HepG2 (cell line): Measurements from ENCODE around the gene GSTM2. TPM values are rescaled to one million over a fixed set of nuclear protein-coding genes. Genes with fewer than 3 reads are reported as not detected.

Source experiments
- EEA1 ChIP-seq: sonication (generic); formaldehyde crosslinking; IDR thresholded peaks from 2 replicates; pipeline ENCODE4 v1.5.1; 2020; ENCODE audit warnings: mild to moderate bottlenecking, missing genetic modification reagents, borderline replicate concordance
- HIVEP1 ChIP-seq: sonication (generic); formaldehyde crosslinking; IDR thresholded peaks from 2 replicates; pipeline ENCODE4 v1.4.0; 2020; ENCODE audit warnings: mild to moderate bottlenecking, missing genetic modification reagents
- NCOA5 ChIP-seq: sonication (generic); formaldehyde crosslinking; IDR thresholded peaks from 2 replicates; pipeline ENCODE4 v1.4.0; 2020; ENCODE audit warnings: missing genetic modification reagents
- ZNF205 ChIP-seq: IDR thresholded peaks from 2 replicates; pipeline ENCODE4 v1.6.1; 2018; ENCODE audit warnings: missing biosample characterization, missing genetic modification reagents
- ZNF230 ChIP-seq: sonication (generic); formaldehyde crosslinking; IDR thresholded peaks from 2 replicates; pipeline ENCODE4 v1.4.0; 2020; ENCODE audit warnings: mild to moderate bottlenecking, missing genetic modification reagents
- ZNF510 ChIP-seq: sonication (generic); formaldehyde crosslinking; IDR thresholded peaks from 2 replicates; pipeline ENCODE4 v1.4.0; 2020; ENCODE audit warnings: low read depth, mild to moderate bottlenecking, missing genetic modification reagents
- ZNF780A ChIP-seq: sonication (generic); formaldehyde crosslinking; IDR thresholded peaks from 2 replicates; pipeline ENCODE4 v1.8.0; 2022; ENCODE audit warnings: mild to moderate bottlenecking, missing genetic modification reagents, moderate library complexity
- ZNF792 ChIP-seq: IDR thresholded peaks from 2 replicates; pipeline ENCODE4 v1.6.1; 2016
- polyA plus RNA-seq, 8 experiments: library from polyadenylated mRNA; depleted of rRNA in 3 of 8; stranded (reverse) in 7 of 8; unstranded in 1 of 8; fragments of >200 nt; fragmentation: Illumina TruSeq in 4 of 8; extraction: Trizol in 4 of 8; gene quantifications; 2 replicates each; pipeline versions ENCODE4 v1.2.1 to v1.2.3, GENCODE V29; 2011 to 2016; ENCODE audit warnings: low read depth in 4 of 8, missing spikeins in 1 of 8, mixed read lengths in 1 of 8; ENCODE audit not compliant: insufficient read depth in 1 of 8
- total RNA-seq, 5 experiments: library from RNA; depleted of rRNA; stranded (reverse); fragments of >200 nt; fragmentation: Illumina TruSeq; extraction: Trizol; gene quantifications; 2 replicates each; pipeline ENCODE4 v1.2.3, GENCODE V29; 2016; ENCODE audit warnings: low read depth in 1 of 5
- TF ChIP-seq, protein P1 (sequence below): sonication (generic); formaldehyde crosslinking; IDR thresholded peaks from 2 replicates; pipeline ENCODE4 v1.4.0; 2020; ENCODE audit warnings: missing genetic modification reagents, mild to moderate bottlenecking, borderline replicate concordance
- TF ChIP-seq, protein P2 (sequence below), 2 experiments: sonication (generic) in 1 of 2; formaldehyde crosslinking in 1 of 2; IDR thresholded peaks; 2 replicates each; pipeline versions ENCODE4 v1.6.1 to v1.9.0; 2014 to 2022; ENCODE audit warnings: antibody characterized with exemption in 1 of 2, borderline replicate concordance in 1 of 2, inconsistent platforms in 1 of 2, low read depth in 1 of 2, missing genetic modification reagents in 1 of 2
- TF ChIP-seq, protein P3 (sequence below): sonication (generic); formaldehyde crosslinking; IDR thresholded peaks from 2 replicates; pipeline ENCODE4 v1.4.0; 2020; ENCODE audit warnings: missing genetic modification reagents
- TF ChIP-seq, protein P4 (sequence below): IDR thresholded peaks from 2 replicates; pipeline ENCODE4 v1.6.1; 2016; ENCODE audit warnings: mild to moderate bottlenecking, missing biosample characterization, missing genetic modification reagents
- TF ChIP-seq, protein P5 (sequence below): IDR thresholded peaks from 2 replicates; pipeline ENCODE4 v1.6.1; 2016; ENCODE audit warnings: mild to moderate bottlenecking

GSTM2 gene
- total and polyA plus RNA-seq, 2 of the 13 experiments (the other 11 are each of a cell fraction or from before 2014, with no cell fraction given): 7.0 to 15.0 TPM

DNA sequence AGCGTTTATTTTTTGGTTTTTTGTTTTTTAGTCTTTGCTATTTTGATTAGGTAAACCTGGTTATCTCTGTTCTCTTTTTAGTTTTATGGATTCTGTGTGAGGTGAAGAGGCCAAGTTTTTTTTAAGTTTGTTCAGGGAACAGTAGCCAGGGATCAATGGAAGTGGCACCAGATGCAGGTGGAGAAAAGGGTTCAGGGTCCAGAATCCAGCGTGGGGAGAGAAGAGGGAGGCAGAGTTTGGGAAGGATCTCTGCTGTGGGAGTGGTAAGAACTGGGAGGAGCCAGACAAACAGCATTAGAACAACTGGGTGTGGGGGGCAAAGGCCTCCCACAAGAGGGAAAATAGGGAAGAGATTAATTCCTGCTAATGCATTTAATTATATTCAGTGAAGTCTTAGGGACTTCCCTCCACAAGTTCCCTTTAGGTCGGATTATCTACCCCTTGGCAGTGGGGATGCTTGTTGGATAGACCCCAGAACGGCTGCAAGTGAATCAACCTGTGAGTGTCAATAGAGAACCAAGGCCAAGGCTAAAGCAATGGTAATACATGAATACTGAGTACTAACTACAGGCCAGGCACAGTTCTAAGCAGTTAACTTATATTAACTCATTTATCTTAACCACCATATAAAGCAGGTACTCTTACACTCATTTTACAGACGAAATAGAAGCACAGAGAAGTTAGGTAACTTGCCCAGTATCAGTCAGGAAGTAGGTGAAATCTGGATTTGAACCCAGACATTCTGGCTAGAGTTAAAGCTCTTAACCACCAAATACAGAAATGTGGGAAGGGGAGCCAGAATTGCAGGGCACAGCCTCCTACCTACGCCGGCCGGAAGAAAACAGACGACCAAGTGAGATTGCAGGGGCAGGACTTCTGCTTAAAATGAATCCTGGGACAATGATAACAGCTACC, 48.9 kb upstream of the GSTM2 start (continued):
- TF ChIP-seq ZNF205 (CRISPR knock-in tag) (no peak), HIVEP1 (CRISPR knock-in tag) (no peak), NCOA5 (no peak), ZNF230 (CRISPR knock-in tag) (no peak; the same call in 1 of the 2 replicates), EEA1 (CRISPR knock-in tag) (no peak), ZNF792 (CRISPR knock-in tag) (no peak), ZNF510 (peak; percentile 61; the same call in 1 of the 2 replicates), ZNF780A (CRISPR knock-in tag) (no peak)
- TF ChIP-seq, protein P1, sequence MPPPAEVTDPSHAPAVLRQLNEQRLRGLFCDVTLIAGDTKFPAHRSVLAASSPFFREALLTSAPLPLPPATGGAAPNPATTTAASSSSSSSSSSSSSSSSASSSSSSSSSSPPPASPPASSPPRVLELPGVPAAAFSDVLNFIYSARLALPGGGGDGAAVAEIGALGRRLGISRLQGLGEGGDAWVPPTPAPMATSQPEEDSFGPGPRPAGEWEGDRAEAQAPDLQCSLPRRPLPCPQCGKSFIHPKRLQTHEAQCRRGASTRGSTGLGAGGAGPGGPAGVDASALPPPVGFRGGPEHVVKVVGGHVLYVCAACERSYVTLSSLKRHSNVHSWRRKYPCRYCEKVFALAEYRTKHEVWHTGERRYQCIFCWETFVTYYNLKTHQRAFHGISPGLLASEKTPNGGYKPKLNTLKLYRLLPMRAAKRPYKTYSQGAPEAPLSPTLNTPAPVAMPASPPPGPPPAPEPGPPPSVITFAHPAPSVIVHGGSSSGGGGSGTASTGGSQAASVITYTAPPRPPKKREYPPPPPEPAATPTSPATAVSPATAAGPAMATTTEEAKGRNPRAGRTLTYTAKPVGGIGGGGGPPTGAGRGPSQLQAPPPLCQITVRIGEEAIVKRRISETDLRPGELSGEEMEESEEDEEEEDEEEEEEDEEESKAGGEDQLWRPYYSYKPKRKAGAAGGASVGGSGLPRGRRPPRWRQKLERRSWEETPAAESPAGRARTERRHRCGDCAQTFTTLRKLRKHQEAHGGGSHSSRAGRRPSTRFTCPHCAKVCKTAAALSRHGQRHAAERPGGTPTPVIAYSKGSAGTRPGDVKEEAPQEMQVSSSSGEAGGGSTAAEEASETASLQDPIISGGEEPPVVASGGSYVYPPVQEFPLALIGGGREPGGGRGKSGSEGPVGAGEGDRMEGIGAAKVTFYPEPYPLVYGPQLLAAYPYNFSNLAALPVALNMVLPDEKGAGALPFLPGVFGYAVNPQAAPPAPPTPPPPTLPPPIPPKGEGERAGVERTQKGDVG (CRISPR knock-in tag): no peak
- TF ChIP-seq, protein P2, sequence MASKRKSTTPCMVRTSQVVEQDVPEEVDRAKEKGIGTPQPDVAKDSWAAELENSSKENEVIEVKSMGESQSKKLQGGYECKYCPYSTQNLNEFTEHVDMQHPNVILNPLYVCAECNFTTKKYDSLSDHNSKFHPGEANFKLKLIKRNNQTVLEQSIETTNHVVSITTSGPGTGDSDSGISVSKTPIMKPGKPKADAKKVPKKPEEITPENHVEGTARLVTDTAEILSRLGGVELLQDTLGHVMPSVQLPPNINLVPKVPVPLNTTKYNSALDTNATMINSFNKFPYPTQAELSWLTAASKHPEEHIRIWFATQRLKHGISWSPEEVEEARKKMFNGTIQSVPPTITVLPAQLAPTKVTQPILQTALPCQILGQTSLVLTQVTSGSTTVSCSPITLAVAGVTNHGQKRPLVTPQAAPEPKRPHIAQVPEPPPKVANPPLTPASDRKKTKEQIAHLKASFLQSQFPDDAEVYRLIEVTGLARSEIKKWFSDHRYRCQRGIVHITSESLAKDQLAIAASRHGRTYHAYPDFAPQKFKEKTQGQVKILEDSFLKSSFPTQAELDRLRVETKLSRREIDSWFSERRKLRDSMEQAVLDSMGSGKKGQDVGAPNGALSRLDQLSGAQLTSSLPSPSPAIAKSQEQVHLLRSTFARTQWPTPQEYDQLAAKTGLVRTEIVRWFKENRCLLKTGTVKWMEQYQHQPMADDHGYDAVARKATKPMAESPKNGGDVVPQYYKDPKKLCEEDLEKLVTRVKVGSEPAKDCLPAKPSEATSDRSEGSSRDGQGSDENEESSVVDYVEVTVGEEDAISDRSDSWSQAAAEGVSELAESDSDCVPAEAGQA (IDR thresholded peaks at IDR 0.05; ENCODE audit: low read depth): no peak
- TF ChIP-seq, protein P2 (CRISPR knock-in tag; IDR thresholded peaks at IDR 0.05; ENCODE audit: borderline replicate concordance): no peak
- TF ChIP-seq, protein P3, sequence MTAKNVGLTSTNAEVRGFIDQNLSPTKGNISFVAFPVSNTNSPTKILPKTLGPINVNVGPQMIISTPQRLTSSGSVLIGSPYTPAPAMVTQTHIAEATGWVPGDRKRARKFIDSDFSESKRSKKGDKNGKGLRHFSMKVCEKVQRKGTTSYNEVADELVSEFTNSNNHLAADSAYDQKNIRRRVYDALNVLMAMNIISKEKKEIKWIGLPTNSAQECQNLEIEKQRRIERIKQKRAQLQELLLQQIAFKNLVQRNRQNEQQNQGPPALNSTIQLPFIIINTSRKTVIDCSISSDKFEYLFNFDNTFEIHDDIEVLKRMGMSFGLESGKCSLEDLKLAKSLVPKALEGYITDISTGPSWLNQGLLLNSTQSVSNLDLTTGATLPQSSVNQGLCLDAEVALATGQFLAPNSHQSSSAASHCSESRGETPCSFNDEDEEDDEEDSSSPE (CRISPR knock-in tag): no peak
- TF ChIP-seq, protein P4, sequence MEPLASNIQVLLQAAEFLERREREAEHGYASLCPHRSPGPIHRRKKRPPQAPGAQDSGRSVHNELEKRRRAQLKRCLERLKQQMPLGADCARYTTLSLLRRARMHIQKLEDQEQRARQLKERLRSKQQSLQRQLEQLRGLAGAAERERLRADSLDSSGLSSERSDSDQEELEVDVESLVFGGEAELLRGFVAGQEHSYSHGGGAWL (CRISPR knock-in tag): no peak
- TF ChIP-seq, protein P5, sequence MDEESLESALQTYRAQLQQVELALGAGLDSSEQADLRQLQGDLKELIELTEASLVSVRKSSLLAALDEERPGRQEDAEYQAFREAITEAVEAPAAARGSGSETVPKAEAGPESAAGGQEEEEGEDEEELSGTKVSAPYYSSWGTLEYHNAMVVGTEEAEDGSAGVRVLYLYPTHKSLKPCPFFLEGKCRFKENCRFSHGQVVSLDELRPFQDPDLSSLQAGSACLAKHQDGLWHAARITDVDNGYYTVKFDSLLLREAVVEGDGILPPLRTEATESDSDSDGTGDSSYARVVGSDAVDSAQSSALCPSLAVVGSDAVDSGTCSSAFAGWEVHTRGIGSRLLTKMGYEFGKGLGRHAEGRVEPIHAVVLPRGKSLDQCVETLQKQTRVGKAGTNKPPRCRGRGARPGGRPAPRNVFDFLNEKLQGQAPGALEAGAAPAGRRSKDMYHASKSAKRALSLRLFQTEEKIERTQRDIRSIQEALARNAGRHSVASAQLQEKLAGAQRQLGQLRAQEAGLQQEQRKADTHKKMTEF (CRISPR knock-in tag): no peak
